GM18870 (cell line): ENCODE data around the gene TMIGD3.

Experiments used
- ATAC-seq: cut with Tn5 transposase; IDR thresholded peaks from one replicate; pipeline ENCODE4 v1.9.1; 2021; ENCODE audit warnings: moderate library complexity; ENCODE audit not compliant: unreplicated experiment

TMIGD3 gene

DNA sequence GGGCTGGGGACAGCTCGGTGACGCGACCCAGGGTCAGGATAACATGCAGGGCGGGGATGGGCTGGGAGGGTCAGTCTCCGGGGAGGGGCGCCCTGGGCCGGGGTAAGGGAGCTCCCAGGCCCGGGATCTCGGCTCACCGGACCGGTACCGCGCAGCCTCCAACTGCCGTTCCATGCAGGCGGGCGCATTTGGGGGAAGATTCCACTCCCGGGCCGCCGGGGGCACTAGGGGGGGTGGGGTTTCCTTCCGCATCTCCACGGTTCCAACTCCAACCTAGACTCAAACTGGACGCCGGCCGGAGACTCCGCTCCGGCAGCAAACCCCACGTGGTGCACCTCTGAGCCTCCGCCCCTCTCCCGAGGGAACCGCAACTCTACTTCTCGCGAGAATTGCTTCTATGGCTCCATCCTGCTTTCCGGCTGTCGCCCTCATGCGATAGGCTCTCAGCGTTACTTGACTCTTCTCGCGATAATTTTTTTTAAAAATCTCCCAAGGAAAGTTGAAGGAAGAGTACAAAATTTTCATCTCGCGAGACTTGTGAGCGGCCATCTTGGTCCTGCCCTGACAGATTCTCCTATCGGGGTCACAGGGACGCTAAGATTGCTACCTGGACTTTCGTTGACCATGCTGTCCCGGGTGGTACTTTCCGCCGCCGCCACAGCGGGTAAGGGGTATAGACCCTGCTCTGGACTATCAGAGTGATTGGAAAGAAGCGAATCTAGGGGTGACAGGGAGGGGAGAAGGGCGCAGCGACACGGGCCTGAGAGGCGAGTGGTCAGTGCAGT lies 54.3 kb downstream of the TMIGD3 start, which contains the start of the genes ATP5PB and WDR77:
ATP5PB (plus strand) TSS at position 547 of the 785 bp plus-strand sequence; CDS start at position 625, 78 bp downstream.
WDR77 (minus strand) TSS at position 339 of the 785 bp plus-strand sequence; CDS start at position 252, 87 bp downstream.
- peak; percentile 91 for ATAC-seq

DNA sequence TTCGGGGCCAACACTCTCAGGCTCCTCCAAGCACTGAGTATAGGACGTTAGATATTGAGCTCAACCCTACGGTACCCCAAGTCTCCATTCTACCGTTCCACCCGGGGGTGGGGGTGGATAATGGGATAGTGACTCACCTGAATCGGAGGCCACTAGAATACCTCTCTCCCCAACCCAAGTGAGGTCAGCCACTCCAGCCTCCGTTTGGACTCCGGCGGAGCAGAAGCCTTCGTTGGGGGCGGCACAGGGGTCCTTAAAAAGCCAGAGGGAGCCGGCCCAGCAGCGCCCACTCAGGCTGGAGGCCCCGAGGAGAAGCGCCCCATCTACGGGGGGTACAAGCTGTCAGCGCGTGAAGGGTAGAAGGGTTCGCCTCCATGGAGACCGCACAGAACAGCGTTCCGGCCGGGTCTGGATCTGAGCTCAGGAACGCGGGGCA lies 54.9 kb downstream of the TMIGD3 start:
- ATAC-seq, result peak; percentile 7

DNA sequence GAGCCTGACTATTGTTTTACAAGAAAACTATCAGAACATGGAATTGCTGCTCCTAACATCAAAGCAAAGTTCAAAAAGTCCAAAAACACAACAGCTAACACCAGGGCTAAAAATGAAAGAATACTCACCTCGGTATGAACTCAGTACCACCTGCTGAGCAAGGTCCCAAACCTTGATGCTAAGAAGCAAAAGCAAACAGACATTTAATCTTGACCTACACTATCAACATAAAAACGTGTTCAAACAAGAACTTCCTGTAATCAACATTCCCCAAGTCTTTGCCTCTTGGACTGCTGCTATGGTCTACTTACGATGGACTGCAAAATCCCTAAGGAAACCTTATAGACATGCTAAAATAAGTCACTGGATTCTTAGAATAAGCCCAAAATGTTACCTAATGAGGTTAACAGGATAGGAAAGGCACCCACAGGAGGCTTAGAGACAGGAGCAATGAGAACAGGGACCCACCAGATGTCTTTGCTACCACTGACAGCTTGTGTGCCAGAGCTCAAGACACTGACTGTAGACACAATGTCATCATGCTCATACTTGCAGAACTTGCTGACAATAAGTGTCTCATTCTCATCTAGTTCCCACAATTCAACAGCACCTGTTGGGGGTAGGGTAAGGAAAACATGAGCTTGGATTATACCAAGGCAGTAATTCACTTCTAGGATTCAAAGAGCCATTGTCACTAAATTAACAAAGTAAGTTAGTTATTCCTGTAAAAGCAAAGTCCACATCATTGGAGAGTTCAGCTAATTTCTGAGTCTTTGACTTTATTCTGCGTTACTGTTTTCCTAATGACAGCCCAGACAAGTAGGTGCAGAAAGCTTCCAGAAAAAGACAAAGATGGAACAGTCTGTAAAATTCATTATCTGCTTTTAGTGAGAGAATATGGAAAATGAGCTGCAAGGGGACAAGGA lies 56.2 kb downstream of the TMIGD3 start:
- no peak for ATAC-seq

DNA sequence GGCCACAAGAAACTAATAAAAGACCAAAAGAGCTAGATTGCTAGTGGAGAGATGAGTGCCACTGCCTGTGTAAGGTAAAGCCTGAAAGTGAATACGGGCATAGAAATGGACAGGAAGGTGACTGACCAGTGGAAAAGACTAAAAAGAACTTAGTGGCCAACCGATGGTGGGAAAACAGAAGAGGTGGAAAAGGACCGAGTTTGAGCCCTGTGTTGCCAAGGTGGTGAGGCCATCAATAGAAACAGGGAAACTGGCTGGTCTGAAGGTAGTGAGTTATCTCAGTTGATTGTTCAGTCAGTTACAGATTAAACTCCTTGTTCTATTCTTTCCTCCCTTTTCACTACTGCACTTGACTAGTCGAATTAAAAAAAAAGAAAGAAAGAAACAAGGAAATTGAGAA lies 56.9 kb downstream of the TMIGD3 start:
- no peak for ATAC-seq

DNA sequence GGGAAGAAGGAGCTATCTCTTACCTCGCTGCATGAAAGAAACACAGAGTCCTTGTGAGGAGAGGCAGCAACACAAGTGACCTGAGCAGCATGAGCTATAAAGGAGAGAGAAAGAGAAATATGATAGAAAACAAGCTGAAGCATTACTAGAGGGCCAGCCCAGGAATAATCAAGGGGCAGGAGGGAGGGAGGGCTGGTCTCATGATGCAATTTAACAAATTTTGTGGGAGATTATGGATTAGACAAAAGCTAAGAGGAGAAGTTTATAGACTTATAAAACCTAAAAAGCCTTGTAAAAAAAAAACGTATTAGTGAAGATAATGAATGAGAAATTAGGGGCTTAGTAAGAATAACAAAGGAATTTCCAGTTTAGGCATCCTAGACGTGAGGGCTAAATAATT lies 59.4 kb downstream of the TMIGD3 start:
- ATAC-seq, result no peak

DNA sequence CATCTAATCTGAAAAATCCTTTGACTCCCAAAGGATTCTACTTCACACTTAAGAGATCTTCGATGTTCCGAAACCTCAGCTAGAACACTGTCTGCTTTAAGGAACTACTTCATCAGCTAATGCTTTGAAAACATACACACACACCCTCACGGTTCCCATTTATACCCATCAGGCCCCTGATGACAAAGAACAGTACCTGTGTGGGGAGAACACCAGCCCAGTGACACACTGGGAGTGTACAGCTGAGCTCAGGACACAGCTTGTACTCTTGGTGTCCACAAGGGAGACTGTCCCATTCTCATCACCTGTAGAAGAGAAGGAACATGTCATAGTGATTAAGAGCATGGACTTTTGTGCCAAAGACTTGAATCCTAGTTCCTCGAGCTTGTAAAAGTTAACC lies 61.0 kb downstream of the TMIGD3 start:
- no peak for ATAC-seq

DNA sequence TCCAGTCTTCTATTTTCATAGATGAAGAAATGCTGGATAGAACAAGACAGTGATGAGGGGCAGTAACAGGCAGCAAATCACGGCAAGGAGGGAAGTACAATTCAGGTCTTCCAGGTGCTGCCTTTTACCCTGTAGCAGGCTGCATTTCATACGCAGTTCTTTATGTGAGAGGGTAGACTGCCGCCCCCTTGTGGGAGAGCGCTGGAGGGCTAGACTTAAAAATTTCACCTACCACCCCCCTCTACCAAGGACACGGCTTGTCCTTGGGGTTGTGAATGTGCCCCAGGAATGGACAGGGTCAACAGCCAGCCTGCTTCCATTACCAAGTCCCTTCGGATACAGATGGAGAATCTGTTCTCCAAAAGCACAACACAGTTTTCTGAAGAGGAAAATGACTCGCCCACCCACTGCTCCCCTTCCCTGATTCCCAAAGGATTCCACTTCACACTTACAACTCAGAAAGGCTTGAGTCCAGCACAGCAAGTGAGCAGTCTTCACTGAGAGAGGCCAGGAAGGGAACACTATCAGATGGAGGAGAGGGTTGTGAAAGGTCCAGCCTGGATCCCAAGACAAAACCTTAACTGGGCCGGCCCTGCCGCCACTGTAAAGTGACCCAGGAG lies 61.8 kb downstream of the TMIGD3 start:
- ATAC-seq, result no peak

DNA sequence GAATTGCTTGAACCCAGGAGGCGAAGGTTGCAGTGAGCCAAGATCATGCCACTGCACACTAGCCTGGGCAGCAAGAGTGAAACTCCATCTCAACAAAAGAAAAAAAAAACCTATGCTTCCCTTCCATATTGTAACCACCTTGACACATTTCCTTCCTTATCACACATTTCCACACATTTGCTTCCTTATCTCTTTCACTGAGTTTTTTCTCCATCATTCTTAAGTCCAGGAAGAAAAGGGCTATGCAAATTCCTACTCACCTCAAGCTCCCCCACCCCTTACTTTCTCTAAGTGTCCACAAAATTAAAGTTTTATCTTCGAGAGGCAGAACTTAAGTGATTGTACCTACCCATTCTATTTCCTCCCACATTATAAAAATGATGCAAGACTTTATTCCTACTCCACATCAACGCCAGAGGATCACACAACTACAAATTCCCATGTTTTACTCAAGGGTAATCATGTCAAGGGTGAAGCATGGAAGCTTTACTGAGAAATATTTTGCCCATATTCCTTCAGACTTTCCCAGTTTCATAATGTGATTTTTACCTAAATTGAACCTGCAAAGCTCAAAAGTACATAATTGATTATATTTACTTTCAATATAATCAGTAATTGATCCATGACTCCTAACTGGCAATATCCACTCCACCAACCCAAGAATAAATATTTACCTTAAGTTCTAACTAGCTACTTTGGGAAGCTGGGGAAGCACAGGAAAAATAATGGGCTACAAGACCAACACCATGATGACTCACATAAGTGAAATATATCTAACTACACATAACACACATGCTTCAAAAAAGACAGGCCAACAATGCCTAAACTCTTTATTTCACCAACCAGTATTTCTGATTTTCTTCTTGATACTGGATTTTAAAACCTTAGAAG lies 63.7 kb downstream of the TMIGD3 start:
- no peak for ATAC-seq

DNA sequence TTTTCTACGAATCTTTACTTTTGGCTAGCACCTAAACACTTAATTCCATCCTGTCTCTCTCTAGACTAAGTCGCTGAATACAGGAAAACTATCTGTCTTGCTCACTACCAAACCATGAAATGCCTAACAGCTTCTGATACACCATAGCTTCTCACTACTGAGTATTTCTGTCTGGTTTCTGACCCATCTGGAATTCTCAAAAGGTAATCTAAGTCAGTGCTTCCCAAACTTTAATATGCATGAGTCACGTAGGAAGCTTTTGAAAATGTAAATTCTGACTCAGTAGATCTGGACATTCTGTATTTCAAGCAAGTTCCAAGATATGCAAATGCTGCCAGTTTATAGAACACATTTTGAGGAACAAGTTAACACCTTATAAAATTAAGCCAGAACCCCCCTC lies 66.7 kb downstream of the TMIGD3 start:
- no peak for ATAC-seq
